ENCODE measurements around the gene CMA1.

Gene CMA1

DNA sequence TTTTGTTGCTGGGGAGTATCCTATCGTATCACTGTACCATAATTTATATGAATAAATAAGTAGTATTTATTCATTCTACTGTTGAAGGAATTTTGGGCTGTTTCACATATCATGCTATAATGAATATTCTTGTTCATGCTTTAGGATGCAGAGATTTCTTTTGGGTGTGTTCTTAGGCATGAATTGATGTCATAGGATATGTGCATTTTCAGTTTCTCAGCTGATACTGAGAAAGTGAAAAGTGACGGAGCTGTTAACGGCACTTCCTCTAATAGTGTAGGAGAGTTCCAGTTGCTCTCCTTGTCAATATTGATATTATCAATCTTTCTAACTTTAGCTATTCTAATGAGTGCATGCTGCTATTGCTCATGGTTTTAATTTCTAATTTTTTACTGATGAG, 42.3 kb downstream of the CMA1 start:
- no peak for DNase-seq (ENCODE audit: low spot score)

DNA sequence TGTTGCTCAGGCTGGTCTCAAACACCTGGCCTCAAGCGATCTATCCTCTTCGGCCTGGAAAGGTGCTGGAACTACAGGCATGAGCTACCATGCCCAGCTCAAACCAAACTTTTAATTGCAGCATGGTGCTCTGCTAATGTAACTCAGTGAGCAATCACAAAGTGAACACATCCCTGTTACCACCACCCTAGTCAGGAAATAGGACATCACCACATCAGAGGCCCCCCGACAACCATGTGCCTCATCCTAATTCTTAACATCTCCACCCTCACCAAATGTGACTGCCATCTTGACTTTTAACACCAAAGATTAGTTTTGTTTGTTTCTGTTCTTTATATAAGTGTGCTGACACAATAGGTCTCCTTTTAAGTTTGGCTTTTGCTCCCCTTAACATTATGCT, 42.7 kb downstream of the CMA1 start:
- DNase-seq (ENCODE audit: low spot score), result no peak

DNA sequence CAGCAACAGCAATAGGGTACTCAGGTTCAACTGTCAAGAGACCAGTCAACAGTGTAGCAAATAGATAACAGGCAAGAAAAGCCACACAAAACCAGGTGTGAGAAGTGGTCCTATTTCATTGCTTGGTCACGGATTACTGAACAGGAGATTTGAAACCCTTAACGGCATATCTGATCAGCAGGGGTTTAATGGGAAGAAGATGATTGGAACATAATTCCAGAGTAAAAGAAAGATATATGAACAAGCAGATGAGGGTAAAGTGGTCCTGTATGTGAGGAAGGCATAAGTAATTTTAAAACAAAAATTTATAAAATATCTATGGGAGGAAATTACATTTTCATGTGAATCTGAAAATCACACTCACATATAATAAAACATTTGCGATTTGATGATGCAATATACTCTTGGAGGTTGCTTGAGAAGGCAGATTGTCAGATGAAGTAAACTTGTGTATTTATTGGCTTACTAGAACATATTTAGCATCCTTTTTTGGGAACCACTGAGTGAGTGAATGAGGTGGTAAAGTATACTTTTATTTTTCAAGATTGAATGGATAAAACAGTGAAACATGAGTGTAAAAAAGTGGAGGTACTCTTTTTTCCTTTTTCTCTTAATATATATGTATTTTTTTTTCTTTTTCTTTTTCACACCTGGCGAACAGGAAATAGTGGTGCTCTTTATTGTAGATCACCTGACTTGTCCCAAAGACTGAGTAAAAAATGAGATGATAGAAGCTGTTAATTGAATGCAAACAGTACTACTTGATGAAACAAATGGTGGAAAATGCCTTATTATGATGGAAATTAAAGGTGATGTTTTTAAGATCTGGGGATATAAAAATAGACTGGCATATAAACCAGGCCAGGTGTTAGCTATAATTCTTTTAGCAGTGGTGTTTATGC, 43.9 kb downstream of the CMA1 start:
- no peak for DNase-seq (ENCODE audit: low spot score)

DNA sequence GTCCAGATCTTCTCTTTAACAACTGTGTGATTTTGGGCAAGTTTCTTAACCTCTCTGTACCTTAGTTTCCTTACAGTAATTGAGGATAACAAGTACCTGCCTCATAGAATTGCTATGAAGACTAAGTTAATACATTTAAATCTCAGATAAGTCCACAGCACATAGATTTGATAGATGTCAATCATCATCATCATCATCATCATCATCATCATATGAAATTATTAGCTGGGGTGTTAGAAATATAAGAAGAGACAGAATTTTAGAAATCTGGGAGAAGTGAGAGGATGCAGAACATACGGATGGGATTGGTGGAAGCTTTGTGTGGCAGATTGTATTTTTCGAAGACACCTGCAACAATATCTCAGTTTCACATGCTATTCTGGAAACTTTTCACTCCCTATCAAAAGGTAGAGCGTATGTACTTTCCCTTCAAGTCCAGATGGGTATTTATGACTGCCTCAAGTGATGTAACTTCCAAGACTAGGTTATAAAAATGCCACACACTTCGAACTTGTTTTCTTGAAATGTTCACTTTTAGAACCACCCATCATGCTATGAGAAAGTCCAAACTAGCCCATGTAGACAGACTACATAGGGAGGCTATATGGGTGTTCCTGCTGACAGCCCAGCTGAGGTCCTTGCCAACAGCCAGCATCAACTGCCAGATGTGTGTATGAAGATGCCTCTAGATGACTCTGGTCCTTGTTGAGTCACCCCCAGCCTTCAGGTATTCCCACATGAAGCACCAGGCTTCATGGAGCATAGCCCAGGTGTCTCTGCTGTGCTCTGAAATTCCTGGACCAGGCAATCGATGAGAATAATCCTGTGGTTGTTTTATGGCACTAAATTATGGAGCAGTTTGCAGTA, 44.8 kb downstream of the CMA1 start:
- DNase-seq (ENCODE audit: low spot score), result no peak

DNA sequence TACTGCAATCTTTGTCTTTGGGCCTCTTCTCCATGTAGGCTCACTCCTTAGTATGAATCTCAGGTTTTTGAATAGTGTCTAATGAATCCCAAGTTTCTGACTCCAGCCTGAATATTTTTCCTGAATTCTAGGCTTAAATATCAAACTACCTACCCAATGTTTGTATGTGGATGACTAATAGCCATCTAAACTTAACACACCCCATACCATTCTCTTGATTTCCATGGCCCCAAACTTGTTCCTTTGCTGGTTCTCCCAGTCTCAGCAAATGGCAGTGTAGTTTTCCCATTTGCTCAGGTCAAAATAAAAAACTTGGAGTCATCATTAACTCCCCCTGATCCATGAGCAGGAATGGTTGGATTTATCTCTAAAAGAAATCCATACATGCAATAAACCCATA, 46.7 kb downstream of the CMA1 start:
- DNase-seq (ENCODE audit: low spot score), result no peak

DNA sequence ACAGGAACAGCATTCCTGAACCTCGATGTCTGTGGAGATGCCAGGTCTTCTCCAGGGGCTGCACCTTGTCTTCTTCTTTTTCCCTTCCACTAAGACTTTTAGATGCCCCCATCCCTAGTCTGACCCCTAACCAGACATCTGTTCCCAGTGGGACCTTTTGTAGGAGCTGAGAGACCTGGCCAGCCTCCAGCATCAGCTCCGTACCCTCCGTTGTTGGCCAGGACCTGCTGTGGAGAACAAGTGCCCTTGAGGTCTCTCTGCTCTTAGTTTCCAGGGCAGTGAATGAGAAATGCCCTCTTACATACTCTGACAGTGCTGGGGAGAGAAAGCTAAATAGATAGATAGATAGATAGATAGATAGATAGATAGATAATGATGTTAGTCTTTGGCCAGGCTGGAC, 48.7 kb downstream of the CMA1 start:
- DNase-seq (ENCODE audit: low spot score), result no peak

DNA sequence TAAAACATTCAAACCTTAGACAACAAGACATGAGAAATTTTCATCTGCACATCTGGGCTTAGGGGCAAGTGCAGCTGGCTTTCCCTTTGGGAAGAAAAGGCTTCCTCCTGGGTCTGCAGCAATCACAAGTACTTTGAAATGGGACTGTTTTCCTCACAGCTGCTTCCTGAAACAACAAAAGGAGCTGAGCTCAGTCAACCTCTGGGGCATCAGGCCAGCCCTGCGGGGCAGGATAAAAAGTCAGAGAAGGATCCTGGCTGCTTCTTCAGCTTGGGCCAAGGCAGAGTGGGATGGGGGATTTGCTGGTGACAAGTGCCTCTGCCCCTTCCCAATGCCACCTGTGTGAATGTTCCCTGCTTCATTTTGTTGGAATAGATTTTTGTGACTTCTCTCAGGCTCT, 49.3 kb downstream of the CMA1 start:
- no peak for DNase-seq (ENCODE audit: low spot score)

DNA sequence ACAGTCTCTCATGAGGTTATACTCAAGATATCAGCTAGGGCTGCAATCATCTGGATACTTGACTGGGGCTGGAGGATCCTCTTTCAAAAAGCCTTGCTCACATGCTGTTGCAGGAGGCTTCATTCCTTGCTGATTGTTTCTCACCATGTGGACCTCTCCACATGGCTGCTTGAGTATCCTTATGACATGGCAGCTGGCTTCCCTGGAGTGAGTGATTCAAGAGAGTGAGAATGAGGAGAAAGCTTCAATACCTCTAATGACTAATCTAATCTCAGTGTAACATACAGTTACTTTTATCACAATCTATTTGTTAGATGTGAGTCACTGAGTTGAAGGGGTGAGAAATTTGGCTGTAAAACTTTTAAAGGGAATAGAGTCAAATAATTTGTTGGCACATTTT, 51.1 kb downstream of the CMA1 start:
- no peak for DNase-seq (ENCODE audit: low spot score)

Measured in NAMALWA (cell line).